Activated CD8-positive, alpha-beta memory T cell treated with anti-CD3 and anti-CD28 coated beads, Interleukin-2, amount 50 U/mL, for 1 hour (primary cell): ENCODE results near the gene CAMSAP1.

Experiments
- DNase-seq: peaks from one replicate; pipeline ENCODE4 v3.0.0-alpha.2; 2020; ENCODE audit errors: extremely low read depth

Gene CAMSAP1

DNA sequence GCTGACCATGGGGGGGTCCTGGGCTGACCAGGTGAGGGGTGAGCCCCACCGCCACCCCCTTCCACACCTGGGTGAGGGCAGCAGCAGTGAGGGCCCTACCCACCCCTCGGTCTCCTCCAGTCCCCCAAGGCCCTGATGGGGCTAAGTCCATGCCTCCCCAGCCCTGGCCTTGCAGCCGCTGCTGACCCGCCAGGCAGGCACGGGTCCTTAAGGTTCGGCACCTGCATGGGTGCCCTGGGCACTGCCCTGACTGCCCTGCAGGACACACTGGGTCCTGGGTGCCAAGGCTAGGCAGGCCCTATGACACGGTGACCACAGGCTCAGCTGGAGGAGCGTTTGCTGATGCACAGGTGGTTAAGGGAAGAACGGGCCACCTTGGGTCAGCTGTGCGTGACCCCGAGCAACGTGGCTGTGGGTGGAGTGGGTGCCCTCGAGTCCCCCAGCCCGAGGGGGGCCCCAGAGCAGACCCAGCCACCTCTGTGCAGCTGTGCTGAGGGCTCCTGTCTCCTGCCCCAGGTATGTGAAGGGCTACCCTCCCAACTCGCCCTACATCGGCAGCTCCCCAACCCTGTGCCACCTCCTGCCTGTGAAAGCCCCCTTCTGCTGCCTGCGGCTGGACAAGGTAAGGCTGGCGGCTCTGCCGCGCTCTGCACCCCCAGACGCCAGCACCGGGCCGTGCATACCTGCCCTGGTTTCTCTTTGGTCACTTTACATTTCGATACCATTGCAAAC lies 132.4 kb downstream of the CAMSAP1 start:
- no peak for DNase-seq

DNA sequence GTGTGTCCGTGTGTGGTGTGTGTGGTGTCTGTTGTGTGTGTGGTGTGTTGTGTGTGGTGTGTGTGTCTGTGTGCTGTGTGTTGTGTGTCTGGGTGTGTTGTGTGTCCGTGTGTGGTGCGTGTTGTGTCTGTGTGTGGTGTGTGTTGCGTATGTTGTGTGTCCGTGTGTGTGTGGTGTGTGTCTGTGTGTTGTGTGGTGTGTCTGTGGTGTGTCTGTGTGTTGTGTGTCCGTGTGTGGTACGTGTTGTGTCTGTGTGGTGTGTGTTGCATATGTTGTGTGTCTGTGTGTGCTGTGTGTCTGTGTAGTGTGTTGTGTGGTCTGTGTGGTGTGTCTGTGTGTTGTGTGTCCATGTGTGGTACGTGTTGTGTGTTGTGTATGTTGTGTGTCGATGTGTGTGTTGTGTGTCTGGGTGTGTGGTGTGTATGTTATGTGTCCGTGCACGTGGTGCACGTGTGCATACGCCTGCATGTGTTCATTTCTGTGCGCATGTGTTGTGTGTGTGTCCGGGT lies 133.1 kb downstream of the CAMSAP1 start:
- no peak for DNase-seq

DNA sequence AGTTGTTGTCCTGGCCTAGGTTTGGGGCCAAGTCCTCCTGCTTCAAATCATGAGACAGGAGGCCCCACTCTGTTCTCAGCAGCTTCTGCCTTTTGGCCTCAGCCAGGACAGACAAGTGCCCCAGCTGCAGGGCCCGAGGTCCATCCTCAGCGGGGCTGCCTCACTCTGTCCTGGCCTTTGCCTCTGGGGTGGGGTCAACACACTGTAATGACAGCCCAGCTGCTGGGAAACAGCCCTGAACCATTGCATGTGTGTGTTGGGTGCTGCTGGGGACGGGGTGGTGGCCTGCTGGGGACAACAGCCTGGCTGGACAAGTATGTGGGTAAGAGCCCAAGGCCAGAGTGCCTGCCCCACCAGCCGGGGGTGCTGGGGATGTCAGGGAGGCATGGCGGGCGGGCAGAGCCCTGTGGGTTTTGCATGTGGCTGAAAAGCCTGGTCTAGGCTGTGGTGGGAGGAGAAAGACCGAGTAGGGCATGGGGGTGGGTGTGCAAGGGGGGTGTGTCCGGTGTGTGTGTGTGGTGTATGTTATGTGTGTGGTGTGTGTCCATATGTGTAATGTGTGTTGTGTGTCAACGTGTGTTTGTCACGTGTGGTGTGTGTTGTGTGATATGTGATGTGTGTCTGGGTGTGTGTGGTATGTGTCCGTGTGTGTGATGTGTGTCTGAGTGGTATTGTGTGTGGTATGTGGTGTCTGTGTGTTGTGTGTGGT lies 133.7 kb downstream of the CAMSAP1 start:
- no peak for DNase-seq

DNA sequence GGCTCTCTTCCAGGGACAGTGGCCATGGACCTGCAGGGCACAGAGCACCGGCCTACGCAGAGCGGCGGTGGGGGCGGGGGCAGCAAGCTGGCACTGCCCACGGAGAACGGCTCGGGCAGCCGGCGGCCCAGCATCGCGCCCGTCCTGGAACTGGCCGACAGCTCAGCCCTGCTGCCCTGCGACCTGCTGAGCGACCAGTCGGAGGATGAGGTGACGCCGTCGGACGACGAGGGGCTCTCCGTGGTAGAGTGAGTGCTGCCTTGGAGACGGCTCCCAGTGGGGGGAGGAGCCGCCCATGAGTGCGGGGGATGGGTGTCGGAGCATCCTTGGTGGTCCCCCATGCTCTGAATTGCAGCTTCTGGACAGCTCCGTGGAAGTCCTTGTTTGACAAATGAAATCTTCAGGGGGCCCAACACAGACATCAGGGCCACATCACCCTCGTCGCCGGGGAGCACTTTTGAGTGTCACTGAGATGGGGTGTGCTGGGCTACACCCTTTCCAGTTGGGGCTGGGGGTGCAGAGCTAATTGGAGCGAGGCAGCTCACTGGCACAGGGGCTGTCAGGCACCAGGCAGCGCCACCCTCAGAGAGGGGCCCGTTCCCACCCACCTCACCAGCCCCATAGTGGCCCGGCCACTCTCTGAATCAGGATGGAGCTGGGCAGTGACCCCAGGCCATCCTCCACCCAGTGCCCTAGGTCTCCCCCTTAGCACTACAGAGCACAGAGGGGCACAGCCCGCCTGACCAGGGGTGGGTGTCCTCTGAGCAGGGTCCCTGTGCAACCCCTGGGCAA lies 134.4 kb downstream of the CAMSAP1 start:
- DNase-seq: no peak

DNA sequence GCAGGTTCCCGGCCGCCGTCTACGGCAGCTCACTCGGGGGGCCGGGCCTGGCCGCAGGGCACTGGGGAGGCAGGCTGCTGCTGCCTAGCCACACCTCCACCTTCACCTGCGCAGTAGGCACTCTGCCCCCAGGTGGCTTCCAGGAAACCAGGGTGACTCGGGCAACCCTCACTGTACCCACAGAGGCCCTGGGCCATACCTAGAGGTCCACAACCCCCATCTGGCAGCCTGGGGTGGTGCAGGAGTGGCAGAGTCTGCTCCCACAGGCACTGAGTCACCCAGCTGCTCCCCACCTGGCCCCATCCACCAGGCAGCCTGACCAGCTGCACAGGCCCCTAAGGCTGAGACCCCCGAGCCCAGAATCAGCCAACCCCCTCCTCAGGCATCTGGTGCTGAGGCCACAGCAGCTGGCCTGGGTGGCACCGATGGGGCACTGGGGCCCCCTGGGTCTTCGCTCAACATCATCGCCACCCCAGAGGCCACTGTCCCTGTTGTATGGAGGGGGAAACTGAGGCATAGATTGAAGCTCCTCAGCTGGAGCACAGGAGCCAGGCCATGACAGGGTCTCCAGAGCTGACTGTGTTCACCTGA lies 135.2 kb downstream of the CAMSAP1 start:
- no peak for DNase-seq

DNA sequence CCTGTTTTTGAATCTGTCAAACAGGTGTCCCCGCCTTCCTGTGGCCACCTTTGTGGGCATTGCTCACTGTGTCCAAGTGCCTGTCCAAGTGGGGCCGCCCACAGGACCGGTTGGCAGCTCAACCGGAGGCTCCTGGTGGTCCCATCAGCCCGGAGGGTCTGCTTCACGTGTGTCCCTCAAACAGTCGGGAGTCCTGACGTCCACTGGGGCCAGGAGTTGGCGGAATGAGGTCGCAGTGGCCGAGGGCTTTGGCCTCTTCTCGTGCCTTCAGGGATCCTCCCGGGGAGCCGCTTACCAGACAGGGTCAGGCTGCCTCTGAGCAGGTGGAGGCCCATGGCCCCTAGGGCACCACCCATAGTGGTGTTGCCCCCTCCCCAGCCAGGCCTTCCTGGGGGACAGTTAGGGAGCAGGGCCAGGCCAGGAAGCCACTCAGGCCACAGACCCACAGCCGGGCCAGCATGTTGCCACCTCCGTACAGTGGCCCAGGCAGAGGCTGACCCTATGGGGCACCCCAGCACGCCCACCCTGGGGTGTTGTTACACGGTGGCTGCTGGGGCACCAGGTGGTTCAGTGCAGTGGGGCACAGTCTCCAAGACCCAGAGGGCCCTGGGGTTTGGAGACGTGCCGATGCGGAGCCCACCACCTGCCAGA lies 135.8 kb downstream of the CAMSAP1 start:
- no peak for DNase-seq

DNA sequence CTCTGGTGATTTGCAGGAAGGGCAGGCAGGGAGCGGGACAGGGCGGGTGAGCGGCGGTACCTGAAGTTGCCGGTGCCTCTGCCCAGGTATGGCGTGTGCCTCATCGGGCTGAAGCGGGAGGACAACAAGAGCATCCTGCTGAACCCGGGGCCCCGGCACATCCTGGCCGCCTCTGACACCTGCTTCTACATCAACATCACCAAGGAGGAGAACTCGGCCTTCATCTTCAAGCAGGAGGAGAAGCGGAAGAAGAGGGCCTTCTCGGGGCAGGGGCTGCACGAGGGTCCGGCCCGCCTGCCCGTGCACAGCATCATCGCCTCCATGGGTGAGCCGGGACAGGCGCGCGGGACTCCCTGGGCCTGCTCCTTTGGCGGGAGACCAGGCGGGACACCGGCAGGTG lies 136.6 kb downstream of the CAMSAP1 start:
- no peak for DNase-seq

DNA sequence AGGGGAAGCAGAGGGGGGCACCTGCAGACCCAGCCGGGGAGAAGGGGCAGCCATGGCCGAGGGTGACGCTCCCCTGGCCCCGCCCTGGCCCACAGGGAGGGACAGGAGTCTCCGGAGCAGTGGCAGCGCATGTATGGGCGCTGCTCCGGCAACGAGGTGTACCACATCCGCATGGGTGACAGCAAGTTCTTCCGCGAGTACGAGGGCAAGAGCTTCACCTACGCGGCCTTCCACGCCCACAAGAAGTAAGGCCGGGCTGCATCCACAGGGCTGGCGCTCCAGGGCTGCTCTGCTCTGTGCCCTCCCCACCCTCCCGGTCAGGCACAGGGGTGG lies 137.2 kb downstream of the CAMSAP1 start:
- DNase-seq: no peak

DNA sequence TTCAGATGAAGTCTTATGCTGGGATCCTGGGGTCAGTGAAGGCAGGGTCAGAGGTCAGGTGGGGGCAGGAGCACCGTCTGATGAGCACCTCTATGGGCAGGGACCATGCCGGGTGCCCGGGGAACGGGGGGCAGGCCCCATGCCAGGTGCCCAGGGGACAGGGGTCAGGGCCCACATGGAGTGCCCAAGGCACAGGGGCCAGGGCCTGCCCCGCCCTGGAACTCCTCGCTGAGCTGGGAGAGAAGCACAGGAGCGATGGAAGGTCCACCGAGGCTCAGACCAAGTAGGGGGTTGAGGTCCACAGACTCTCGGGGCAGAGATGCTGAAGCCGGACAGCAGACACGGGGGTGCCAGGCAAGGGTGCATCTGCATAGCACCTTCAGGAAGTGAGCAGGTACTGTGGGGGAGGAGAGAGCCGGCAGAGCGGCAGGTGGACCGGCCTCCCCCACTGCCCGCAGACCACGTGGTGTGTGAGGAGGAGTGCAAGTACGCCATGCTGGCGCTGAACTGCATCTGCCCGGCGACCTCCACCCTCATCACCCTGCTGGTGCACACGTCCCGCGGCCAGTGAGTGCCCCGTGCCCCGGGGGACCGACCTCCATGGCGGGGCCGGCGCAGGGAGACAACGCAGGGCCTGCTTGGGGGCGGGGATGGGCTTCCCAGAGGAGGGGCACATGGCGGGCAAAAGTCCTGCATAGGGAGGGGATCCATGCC lies 137.7 kb downstream of the CAMSAP1 start:
- DNase-seq: no peak

DNA sequence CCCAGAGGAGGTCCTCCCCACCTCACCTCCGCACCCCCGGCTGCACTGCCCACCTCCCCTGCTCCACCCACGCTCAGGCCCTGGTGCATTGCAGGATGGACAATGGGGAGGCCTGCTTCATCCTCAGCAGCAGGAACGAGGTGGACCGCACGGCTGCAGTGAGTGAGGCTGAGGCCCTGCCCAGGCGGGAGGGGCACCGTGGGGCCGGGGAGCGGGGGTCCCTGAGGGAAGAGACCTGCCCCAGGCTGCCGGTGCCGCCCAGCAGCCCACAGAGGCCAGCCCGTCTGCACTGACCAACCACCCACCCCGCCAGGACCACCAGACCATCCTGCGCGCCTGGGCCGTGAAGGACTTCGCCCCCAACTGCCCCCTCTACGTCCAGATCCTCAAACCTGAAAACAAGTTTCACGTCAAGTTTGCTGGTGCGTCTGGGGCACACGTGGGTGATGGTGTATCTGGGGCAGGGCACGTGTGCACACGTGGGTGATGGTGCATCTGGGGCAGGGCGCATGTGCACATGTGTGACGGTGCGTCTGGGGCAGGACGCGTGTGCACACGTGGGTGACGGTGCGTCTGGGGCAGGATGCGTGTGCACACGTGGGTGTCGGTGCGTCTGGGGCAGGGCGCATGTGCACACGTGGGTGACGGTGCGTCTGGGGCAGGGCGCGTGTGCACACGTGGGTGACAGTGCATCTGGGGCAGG lies 138.7 kb downstream of the CAMSAP1 start:
- DNase-seq: no peak

DNA sequence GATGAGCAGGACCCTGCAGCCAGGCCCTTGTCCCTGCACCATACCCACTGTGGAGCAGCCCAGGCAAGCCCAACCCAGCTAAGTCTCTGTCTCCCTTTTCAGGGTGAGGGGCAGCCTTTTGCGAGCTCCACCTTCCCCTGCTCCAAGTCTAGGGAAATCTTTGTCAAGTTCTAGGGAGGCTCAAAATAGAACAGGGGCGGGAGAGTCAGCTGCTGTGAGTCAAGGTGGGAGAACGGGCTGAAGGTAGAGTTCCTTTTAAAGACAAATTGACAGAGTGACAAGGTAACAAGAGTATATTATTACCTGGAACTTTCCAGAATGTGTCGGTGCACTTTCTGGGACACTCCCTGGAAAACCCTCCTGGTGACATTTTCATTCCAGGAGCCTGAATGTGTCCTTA lies 140.6 kb downstream of the CAMSAP1 start:
- no peak for DNase-seq

DNA sequence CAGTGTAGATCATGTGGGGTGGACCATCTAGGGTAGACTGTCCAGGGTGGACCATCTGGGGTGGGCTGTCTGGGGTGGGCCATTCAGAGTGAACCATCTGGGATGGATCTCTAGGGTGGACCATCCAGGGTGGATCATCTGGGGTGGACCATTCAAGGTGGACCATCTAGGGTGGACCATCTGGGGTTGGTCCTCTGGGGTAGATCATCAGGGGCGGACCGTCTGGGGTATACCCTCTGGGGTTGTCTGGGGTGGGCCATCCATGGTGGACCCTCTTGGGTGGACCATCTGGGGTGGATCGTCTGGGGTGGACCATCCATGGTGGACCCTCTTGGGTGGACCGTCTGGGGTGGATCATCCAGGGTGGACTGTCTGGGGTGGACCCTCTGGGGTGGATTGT lies 141.1 kb downstream of the CAMSAP1 start:
- no peak for DNase-seq

DNA sequence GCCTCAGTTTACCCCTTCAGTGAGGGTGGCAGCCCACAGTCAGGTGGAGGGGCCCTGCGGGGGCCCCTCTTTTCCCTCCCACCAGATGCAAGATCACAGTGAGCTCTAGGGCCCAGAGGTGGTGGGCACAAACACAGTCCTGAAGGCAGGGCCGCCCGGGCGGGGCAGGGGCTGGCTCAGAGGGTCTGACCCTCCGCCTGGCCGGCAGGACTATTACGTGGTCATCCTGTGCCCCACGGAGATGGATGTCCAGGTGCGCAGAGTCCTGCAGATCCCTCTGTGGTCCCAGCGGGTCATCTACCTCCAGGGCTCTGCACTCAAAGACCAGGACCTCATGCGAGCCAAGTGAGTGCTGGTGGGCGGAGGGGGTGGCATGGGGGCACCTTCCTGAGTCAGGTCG lies 141.9 kb downstream of the CAMSAP1 start:
- no peak for DNase-seq

DNA sequence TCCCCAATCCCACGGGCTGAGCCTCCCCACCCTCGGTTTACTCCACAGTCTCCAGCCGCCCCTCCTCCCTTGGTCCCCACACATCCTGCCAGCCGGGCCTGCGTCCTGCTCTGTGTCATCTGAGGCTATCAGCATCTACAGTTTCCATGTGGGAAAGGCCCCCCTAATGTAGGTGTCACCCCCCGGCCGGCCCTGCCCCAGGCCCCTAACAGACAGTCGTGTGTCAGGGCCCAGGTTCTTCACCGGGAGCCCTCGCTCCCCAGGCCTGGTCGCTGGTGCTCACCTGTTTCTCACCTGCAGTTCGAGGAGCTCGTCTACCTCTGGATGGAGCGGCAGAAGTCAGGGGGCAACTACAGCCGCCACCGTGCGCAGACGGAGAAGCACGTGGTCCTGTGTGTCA lies 142.6 kb downstream of the CAMSAP1 start:
- no peak for DNase-seq

DNA sequence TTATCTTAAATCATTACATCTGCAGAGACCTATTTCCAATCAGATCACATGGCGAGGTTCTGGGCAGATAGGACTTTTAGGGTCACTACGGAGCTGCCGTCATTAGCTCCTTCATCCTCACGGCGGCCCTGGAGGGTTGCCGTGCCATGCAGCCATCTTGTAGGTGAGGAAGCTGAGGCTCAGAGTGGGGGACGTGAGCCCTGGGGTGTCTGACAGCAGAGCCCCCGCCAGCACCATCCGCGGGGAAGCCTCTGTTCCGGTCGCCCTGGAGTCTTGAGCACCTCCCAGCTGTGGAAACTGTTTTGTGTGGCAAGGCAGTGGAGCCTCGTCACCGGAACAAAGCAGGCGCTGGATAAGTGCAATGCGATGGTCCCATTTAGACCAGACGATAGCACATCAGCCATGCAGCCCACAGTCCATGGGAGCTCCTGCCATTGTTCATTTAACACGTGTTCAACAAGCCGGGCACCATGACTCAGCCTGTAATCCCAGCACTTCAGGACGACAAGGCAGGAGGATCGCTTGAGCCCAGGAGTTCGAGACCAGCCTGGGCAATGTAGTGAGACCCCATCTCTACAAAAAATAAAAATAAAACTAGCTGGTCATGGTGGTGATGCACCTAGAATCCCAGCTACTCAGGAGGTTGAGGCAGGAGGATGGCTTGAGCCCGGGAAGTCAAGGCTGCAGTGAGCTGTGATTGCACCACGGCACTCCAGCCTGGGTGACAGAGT lies 143.5 kb downstream of the CAMSAP1 start:
- DNase-seq: no peak

DNA sequence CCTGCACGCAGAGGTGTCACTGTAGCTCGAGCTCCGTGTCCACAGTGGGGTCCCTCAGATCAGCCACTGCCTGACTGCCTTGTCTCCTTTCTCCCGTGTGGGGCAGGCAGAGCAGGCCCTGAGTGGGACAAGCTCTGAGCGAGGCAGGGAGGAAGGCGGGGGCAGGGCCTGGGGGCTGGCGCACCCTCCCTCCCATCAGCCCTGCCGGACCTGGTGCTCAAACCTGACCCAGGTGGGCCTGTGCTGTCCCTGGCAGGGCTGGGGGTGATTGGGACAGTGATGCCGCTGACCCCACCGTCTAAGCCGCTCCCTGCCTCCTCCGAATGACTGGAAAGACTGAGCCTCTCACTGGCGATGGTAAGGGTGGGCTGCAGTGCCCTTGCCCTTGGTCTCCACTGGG lies 144.4 kb downstream of the CAMSAP1 start:
- no peak for DNase-seq

DNA sequence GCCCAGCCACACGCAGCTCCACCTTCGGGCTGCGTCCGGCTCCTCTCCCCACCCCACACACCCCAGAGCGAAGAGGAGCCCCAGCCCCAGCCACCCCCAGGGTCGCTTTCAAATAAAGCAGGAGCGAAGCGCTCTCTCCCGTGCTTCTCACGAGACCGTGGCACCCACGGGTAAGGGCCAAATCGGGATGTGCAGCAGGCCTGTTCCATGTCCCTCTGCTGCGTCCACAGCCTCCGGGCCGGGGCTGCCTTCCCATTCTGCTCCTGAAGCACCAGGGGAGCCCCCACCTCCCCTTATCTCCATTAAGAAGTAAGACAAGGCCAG lies 145.5 kb downstream of the CAMSAP1 start:
- DNase-seq: no peak

DNA sequence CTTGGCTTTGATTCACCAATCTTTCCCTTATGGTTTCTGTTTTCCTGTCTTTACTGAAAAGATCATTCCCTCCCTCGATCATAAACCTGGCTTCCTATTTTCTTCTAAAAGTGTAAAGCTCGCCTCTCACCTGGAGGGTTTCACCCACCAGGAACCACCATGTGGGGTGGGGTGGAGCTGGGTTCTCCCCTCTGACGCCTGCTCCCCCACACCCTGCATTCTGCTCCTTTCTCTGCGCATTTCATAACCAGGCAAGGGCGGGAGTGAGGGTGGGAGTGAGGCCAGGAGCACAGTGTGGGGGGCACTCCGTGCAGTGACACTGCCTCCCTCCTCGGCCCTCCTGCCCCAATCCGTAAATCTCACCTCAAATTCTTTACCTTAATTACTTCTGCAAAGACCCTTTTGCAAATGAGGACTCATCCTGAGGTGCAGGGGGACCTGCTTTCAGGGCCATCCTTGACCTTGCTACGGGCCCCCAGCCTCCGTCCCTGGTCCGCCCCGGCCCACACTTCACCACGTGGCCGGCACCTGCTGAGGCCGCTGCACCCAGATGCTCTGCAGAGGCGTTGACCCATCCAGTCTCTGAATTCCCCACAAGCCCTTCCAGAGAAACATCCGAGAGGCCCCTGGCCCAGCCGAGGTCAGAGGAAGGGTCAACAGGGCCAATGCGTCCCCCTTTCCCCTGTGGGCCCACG lies 146.0 kb downstream of the CAMSAP1 start:
- no peak for DNase-seq

DNA sequence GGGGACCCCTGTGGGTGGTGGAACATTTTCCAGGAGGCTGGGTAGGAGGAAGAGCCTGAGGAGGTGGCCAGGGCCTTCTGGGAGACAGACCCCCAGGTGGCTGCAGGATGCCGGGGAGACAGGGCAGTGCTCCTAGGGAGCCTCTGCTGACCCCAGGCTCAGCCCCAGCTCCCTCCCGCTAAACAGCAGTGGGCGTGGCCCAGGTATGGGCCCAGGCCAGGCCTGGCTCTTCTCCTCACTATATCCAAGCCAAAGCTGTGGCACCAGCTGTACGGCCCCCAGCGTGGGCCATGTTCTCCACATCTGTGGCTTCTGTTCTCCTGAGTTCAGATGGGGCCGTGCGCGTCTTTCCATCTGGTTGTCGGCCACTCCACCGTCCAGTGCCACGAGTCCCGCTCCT lies 146.9 kb downstream of the CAMSAP1 start:
- DNase-seq: no peak
